HG03025 (cell line): Measurements from ENCODE around the gene RASAL3.
"Not testable (repeated sequence)": the region's sequence is repeated elsewhere in the genome, so short reads cannot be mapped to it uniquely, and the experiment has no call there.

Experiments used
- ATAC-seq: cut with Tn5 transposase; IDR thresholded peaks from one replicate; pipeline ENCODE4 v1.9.1; 2021; ENCODE audit warnings: mild to moderate bottlenecking, moderate library complexity; ENCODE audit not compliant: unreplicated experiment, low FRiP score

The RASAL3 gene

GRCh38 chr19:15421721-15422260 is 42.6 kb downstream of the RASAL3 start:
- no peak for ATAC-seq

- ATAC-seq: no peak
Observed at GRCh38 chr19:15421136-15421695, 43.1 kb downstream of the RASAL3 start.

GRCh38 chr19:15419413-15420025 is 44.8 kb downstream of the RASAL3 start:
- no peak for ATAC-seq

GRCh38 chr19:15418579-15419412 is 45.5 kb downstream of the RASAL3 start, which contains the start of gene AKAP8L:
Gene AKAP8L (minus strand): TSS chr19:15418988. CDS start chr19:15418923, 65 bp downstream.
- peak; percentile 95 for ATAC-seq

DNA sequence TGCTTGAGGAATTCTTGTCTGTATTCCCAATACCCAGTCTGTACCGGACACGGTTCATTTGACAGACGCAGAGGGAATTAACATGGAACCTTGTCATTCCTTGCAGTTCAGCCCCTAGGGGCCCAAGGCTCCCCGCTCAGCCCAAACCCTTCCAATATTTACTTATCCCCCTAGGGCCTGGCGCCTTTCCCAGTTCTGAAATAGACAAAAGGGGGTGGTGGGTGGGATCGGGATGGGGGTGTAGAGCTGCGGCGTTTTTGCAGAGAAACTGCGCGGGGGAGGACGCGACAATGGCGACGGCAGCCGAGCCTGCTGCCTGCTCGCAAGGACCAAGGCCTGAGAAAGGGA is 46.1 kb downstream of the RASAL3 start:
- ATAC-seq: no peak

GRCh38 chr19:15417699-15418098 is 46.6 kb downstream of the RASAL3 start:
- ATAC-seq: no peak

- ATAC-seq: no peak
Observed at GRCh38 chr19:15412832-15413231, 51.5 kb downstream of the RASAL3 start.

GRCh38 chr19:15411351-15411750 is 53.0 kb downstream of the RASAL3 start:
- ATAC-seq: not testable (repeated sequence)

DNA sequence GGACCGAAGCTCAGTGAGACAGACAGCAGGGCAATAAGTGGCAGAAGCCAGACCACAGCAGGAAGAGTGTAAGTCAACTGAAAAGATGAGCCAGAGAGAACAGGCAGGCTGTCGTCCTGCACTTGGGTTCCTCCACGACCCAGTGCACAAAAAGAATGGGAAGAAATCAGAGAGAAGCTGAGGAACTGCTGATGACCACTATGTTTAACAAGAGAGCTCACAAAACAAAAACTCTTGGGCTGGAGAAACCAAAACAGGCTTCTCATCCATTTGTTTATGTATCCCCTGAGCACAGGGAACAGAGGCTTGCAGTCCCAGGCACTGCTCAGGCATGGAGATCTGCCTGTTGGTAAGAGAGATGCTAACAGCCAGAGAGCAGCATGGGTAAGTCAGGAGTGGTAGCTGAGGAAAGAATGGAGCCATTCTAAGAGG is 59.5 kb downstream of the RASAL3 start:
- ATAC-seq: no peak

- no peak for ATAC-seq
Observed at GRCh38 chr19:15404097-15404779, 60.1 kb downstream of the RASAL3 start.

DNA sequence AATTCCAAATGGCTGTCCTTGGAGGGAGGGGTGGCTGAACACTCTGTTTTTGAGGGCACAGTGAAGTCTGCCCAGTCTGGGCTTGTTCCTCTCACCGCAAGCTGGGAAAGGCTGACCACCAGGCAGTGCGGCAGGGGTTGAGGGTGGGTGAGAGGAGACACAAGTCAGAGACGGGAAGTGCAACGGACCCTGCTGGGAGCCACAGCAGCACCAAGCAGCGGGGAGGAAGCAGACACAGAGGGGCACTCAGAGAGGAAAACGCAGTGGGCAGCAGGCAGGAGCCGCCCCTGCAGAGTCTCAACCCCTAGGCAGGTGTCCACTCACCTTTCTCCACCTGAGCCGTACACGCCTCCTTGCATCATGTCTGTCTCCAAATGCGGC is 61.2 kb downstream of the RASAL3 start:
- no peak for ATAC-seq

- no peak for ATAC-seq
Observed at GRCh38 chr19:15402411-15403150, 61.8 kb downstream of the RASAL3 start.
